IPS-NIHi11 (cell line): ENCODE results near the gene TMA7.

Experiments
- DNase-seq: peaks from one replicate; pipeline ENCODE4 v3.0.0; 2012; ENCODE audit warnings: mixed read lengths, low spot score

The TMA7 gene

DNA sequence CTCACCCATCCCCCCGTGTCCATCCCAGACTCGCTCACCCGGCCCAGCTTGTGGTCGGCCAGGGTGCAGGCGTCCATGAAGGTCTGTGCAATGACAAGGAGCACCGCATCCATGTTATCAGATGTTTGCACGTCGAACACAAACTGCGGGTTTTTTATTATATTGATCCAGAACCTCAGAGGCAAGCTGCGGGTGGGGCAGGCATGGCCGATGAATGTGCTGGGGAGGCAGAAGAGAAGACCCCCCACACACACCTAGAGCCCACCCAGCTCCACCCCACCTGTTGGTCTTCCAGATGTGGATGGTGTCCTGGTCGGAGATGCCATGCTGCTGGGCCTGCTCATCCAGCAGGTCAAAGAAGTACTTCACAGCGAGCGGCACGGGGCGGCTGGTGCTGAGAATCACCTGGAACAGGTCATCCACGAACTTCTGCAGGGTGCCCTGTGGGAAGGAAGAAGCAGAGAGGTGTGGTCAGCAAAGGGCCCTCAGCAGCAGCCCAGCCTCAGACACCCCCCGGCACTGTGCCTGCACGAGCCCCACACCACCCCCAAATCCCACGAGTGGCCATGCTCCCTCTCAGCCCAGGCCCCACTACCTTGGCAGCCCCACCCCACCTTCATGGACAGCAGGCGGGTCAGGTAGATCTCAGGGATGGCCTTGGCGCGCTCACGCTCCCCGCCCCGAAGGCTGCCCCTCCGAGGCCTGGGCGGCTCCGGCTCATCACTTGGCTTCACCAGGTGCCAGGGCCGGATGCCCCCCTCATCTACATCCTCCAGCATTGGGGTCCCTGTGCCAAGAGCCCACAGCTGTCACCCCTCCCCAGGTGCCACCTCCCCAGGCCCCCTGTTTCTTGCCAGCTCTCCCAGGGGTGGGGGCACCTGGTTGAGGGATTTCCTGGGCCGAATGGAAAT lies 30.5 kb upstream of the TMA7 start:
- peak; percentile 7 for DNase-seq

- DNase-seq: no peak
These were observed 29.6 kb upstream of the TMA7 start for GRCh38 chr3:48410205-48411040.

DNA sequence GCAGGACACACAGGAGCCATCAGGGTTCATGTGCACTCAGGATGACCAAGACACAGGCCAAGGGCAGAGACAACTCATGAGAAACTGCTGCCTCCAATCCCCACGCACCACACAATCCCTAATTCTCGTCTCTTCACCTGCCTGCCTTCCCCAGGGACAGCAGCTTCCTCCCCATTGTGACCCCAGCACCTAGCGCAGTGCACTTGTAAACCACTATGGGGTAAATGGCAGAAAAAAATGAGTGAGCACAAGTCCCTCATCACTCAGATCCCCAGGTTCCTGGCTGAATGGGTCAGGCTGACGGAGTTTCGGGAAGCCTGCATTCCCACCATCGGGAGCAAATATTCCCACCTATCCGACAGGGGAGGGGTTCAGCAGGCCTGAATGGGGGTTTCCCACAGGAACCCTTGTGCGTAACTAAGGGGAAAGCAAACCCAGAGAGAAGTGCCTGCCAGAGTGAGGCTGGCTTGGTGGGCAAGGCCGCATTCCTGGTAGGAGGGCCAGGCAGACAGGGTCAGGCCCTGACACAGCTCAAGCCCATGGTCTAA lies 28.9 kb upstream of the TMA7 start:
- DNase-seq: no peak

- DNase-seq: no peak
These were observed 28.3 kb upstream of the TMA7 start for GRCh38 chr3:48411606-48412374.

DNA sequence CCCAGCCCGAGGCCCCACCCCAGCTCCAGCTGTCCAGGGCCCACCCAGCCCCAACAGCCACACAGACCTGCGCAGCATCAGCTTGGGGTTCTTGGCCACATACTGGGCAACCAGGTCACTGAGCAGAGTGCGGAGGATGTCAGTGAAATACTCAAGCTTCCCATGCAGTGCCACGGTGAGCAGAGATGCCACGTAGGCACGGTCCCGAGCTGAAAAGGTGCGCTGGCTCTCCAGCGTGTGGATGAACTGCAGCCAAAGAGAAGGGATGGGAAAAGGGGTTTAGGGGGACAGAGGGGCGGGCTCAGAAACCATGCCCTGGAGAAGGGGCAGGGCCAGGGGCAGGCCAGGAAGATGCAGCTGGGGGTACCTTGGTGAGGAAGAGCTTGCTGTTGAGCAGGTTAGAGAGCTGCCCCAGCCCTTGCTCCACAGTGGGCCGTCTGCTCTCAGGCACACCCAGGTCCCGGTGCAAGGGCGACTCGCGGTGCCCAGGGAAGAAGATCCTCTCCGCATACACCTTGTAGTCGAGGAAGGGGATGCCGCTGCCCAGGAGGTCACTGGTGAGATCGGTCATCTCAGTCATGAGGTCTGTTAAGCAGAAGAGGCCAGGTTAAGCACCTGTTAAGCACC lies 27.6 kb upstream of the TMA7 start:
- DNase-seq: no peak

DNA sequence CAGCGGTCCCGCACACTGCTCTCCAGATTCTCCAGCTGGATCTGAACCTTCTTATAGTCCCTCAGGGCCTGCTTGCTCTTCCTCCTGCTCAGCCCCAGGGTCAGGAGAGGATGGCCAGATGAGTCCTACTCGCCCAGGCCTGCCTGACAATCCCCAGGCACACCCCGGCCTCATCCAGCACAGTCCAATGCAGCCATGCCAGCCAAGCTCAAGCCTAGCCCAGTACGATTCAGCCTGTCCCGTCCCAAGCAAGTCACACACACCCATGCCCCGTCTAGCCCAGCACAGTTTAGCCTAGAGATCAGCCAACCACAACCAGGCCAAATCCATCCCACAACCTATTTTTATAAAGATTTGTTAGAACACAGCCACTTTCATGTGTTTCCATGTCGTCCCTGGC lies 27.0 kb upstream of the TMA7 start:
- no peak for DNase-seq

DNA sequence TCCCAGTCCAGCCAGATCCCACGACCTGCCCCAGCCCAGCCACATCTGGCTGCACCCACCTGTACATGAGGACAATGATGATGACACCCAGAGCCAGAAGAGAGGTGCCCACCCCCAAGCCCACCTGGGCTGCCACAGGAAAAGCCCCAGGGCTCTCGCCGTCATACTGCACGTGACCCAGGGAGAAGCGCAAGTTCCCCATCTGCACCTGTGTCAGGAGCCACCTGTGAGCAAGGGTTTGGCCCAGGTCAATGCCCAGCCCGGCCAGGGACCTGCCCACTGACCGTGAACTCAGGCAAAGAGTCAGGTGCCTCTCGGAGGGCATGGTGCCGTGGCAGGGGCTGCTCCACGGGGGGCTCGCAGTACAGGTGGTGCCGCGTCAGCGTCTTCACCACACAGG lies 26.4 kb upstream of the TMA7 start:
- no peak for DNase-seq

GRCh38 chr3:48414376-48415250 lies 25.4 kb upstream of the TMA7 start:
- DNase-seq: no peak

DNA sequence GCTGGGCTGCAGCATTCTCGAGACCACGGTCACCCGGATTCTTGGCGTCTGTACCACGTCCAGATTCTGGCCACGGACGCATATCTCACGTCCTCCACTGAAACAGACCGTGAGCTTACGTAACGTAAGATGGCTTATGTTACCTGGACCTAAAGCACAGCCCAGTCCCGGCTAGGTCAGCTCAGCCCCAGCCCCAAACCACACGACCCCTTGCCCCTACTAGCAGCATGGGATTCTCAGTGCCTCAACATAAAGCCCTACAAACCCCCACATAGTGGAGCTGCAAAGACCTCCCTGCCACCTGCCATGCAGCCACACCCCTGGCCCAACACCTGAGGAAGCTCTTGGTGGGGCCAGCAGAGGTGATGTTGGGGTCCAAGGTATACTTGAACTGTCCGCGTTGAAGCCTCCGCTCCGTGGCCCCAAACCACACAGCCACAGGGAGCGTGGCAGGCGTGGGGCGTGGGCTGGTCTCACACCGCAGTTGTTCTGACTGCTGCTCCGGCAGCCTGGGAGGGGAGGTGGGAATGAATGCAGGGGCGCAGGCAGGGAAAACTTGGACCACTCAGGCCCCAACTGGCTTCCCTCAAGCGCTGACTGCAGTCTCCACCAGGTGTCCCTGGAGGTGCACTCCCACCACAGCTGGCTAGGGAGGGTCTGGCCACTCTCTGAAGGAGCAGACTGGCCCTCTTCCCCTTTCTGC lies 24.7 kb upstream of the TMA7 start:
- no peak for DNase-seq

DNA sequence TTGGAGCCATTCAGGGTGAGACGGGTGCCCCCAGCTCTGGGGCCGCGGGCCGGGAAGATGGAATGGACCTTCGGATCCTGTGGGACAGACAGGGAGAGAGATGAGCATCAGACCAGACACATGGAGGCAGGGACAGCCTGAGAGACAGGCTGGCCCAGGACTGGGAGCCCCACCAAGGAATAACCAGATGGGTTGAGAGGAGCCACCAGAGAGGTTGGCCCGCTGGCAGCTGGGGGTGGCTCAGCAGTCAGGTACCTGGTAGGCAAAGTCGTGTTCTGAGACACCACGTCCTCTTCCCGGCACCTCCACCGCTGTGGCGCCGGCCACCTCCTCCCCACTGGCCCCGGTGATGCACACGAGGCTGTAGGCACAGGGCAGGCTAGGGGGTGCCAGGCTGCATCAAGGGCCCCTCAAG lies 24.0 kb upstream of the TMA7 start:
- no peak for DNase-seq

DNA sequence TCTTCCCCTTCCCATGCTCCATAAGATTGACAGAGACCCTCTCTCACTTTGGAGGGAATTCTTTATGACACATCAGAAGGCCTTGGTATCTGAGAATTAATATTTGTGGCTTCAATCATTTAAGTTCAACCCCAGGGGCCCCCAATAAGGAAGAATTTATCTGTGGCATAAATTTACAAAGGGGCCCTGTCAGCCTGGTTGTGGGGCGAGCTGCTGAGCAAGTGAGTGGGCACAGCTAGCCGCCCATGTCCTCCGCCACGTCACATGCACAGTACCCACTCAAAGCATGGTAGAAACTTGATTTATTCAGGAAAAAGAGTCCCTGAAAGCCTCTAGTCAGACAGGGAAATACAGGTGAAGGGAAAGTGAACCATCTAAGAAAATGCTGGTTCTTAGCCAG lies 23.5 kb upstream of the TMA7 start:
- no peak for DNase-seq

DNA sequence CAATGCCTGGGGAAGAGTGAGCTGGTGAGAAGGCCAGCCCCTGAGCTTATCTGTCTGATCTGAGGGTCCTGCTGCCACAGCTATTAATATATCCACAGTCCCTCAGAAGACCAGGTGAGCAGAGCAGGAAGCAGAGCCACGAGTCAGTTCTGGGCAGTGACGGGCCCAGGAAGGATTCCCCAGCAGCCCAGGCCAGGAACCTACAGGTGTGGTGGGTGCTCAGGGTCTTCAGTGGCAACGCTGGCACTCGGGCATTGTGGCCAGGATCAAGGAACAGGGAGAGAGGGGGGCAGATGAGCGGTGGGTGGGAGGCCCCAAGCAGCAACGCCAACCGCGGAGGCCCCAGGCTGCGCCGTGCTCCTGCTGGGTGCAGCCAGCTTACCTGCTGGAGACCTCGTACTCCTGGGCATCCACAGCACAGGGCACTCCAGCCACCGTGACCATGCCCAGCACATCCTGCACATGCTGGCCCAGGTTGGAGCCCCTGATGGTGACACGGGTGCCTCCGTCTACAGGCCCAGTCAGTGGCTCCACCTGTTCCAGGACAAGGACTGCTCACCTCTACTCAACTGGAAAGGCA lies 22.4 kb upstream of the TMA7 start:
- no peak for DNase-seq

DNA sequence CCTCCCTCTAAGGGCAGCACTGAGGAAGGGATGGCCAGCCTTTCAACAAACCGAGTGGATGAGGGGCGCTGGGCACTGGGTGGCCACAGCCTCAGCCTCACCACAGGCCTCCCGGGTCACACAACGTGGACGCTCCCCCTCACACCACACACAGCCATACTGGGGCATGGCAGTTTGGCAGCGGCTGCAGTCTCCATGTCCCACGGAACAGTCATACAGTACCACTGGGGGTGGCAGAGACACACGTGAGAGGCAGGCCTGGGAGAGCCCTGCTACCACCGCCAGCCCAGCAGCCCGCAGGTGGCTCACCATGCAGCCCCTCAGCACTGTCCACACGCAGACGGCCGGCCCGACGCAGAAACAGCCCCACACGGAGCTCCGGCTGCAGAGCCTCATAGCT lies 21.9 kb upstream of the TMA7 start:
- no peak for DNase-seq

DNA sequence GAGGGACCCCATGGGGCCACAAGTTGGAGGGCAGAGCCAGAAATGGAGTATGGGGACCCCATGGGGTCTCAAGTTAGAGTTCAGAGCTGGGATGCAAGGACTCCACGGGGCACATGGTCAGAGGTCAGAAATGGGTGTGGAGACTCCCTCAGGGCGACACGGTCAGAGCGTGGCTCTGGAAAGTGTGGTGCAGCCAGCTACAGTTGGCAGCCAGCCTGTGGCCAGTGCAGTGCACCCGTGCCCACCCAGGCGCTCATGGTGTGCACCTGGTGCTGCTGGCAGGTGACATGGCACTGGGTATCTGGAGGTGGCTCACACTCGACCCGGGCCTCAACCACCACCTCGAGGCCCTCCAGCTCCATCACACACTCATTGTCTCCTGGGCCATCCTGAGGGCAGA lies 21.4 kb upstream of the TMA7 start:
- DNase-seq: no peak

GRCh38 chr3:48419149-48419548 lies 20.9 kb upstream of the TMA7 start:
- DNase-seq: no peak

DNA sequence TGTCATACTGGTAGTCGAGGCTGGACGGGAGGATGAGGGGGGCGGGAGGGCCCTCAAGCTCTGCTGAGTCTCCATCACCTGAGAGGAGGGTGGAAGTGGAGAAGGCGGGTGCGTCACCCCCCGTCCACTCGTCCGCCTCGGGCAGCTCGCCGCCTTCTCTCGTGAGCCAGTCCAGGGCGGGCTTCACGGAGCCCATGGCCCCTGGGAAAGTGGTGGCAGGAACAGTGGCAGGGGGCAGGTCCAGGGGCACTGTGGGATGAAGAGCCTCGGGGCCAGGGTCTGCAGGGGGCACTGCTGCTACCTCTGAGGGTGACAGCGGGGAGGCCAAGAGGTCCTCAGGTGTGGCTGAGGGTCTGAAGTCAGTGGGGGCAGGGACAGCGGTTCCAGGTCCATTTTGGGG lies 20.5 kb upstream of the TMA7 start:
- no peak for DNase-seq

- no peak for DNase-seq
These were observed 19.5 kb upstream of the TMA7 start for GRCh38 chr3:48420561-48420960.

GRCh38 chr3:48422272-48422671 lies 17.8 kb upstream of the TMA7 start:
- DNase-seq: no peak

- no peak for DNase-seq
These were observed 17.4 kb upstream of the TMA7 start for GRCh38 chr3:48422681-48423080.
